DND-41 (cell line): ENCODE measurements around the gene GPR39.

ENCODE experiments used
- CTCF ChIP-seq: IDR thresholded peaks from 2 replicates; pipeline ENCODE4 v1.5.1; 2012; ENCODE audit warnings: borderline replicate concordance, low read length, moderate library complexity, mild to moderate bottlenecking; ENCODE audit not compliant: poor library complexity, severe bottlenecking; ENCODE audit errors: extremely low read depth
- EZH2 ChIP-seq: IDR thresholded peaks from 3 replicates; pipeline ENCODE4 v1.6.1; 2012; ENCODE audit warnings: borderline replicate concordance, low read depth, mild to moderate bottlenecking, moderate library complexity, low read length, inconsistent platforms; ENCODE audit not compliant: severe bottlenecking

GRCh38 chr2:132515010-132515409, 98.4 kb downstream of the GPR39 start:
- TF ChIP-seq EZH2 (no peak), CTCF (no peak)
